HepG2 (cell line): Measurements from ENCODE around the gene NAA25. TPM values are rescaled to one million over a fixed set of nuclear protein-coding genes. Genes with fewer than 3 reads are reported as not detected.

Source experiments
- ATAC-seq: fragments of 200-7000 bp; cut with Tn5 transposase; 3 replicates; pipeline ENCODE4 v1.9.1; 2020; ENCODE audit warnings: mild to moderate bottlenecking, moderate library complexity
- BruUV-seq: library from RNA; stranded (reverse); fragments of 400-500 nt; replicated peaks from 2 replicates; lab custom pipeline; 2021; lab: Mats Ljungman, UMichigan
- CTCF ChIA-PET: fragments of 300-600 bp; formaldehyde crosslinking; extraction: SDS; loops from one replicate; lab custom pipeline; 2021; ENCODE audit warnings: low total read pairs, inconsistent platforms, low intra/inter-chr PET ratio; lab: Yijun Ruan, JAX
- POLR2A ChIA-PET: fragments of 350-600 bp; sonication (Branson Sonifier 250); formaldehyde crosslinking; loops from one replicate; lab custom pipeline; 2020; ENCODE audit warnings: antibody characterized with exemption, inconsistent platforms; lab: Yijun Ruan, JAX
- DNase-seq: peaks from one replicate; pipeline ENCODE4 v3.0.0-alpha.2; 2015; ENCODE audit warnings: low spot score
- FAIRE-seq: peaks from 3 replicates; lab custom pipeline; 2011; peaks lifted over from hg19 to GRCh38; lab: Jason Lieb, UNC
- H2AFZ ChIP-seq: one replicate; pipeline ENCODE4 v1.6.1; 2011; ENCODE audit warnings: low read length, inconsistent platforms
- H3K27ac ChIP-seq: fragments of 300-600 bp; 3 replicates; pipeline ENCODE4 v1.8.0; 2011; ENCODE audit warnings: mixed run types, mild to moderate bottlenecking, mixed read lengths, low read length, inconsistent platforms; ENCODE audit not compliant: insufficient read depth; ENCODE audit errors: extremely low read length
- H3K27me3 ChIP-seq, 2 experiments: fragments of 200-600 bp in 1 of 2; 2 replicates in 1 of 2; 3 replicates in 1 of 2; pipeline versions ENCODE4 v1.6.0 to v1.8.0; 2011; ENCODE audit warnings: low read length in 2 of 2, mild to moderate bottlenecking in 2 of 2, moderate library complexity in 2 of 2, inconsistent platforms in 1 of 2; ENCODE audit not compliant: insufficient read depth in 2 of 2, control insufficient read depth in 1 of 2
- H3K36me3 ChIP-seq, 2 experiments: fragments of 200-600 bp in 1 of 2; replicated peaks in 1 of 2; 2 replicates in 1 of 2; 3 replicates in 1 of 2; pipeline versions ENCODE4 v1.5.1 to v1.8.0; 2011; ENCODE audit warnings: low read length in 2 of 2, inconsistent platforms in 1 of 2; ENCODE audit not compliant: insufficient read depth in 2 of 2, control insufficient read depth in 1 of 2
- H3K4me1 ChIP-seq: 2 replicates; pipeline ENCODE4 v1.5.1; 2012; ENCODE audit warnings: low read length, inconsistent platforms; ENCODE audit not compliant: insufficient read depth
- H3K4me2 ChIP-seq: 2 replicates; pipeline ENCODE4 v1.6.0; 2011; ENCODE audit warnings: low read depth, low read length, inconsistent platforms
- H3K4me3 ChIP-seq, 3 experiments: fragments of 200-600 bp in 1 of 3; sonication (generic), shearing (Covaris generic) in 1 of 3; replicated peaks in 1 of 3; 2 replicates each; pipeline ENCODE4 v1.5.1; 2011 to 2016; ENCODE audit warnings: low read length in 3 of 3, inconsistent platforms in 2 of 3, low read depth in 2 of 3, mild to moderate bottlenecking in 2 of 3, control low read depth in 1 of 3, mixed read lengths in 1 of 3; ENCODE audit not compliant: insufficient read depth in 1 of 3
- H3K79me2 ChIP-seq: one replicate; pipeline ENCODE4 v1.6.1; 2011; ENCODE audit warnings: low read length, inconsistent platforms; ENCODE audit not compliant: insufficient read depth
- H3K9ac ChIP-seq: 2 replicates; pipeline ENCODE4 v1.6.0; 2011; ENCODE audit warnings: mild to moderate bottlenecking, low read depth, low read length, inconsistent platforms; ENCODE audit not compliant: insufficient read depth
- H3K9me3 ChIP-seq: 2 replicates; pipeline ENCODE4 v1.5.1; 2012; ENCODE audit warnings: mild to moderate bottlenecking, low read length
- H4K20me1 ChIP-seq: 2 replicates; pipeline ENCODE4 v1.6.0; 2011; ENCODE audit warnings: inconsistent platforms, mild to moderate bottlenecking, low read length, moderate library complexity; ENCODE audit not compliant: insufficient read depth
- AHR ChIP-seq: IDR thresholded peaks from 2 replicates; pipeline ENCODE4 v1.6.1; 2018; ENCODE audit warnings: missing genetic modification reagents, missing compliant biosample characterization
- ATF1 ChIP-seq: IDR thresholded peaks from 2 replicates; pipeline ENCODE4 v1.6.1; 2016; ENCODE audit warnings: mild to moderate bottlenecking, control low read depth
- CTCF ChIP-seq: sonication (generic); formaldehyde crosslinking; IDR thresholded peaks from 2 replicates; pipeline ENCODE4 v1.5.0; 2020; ENCODE audit warnings: mild to moderate bottlenecking, missing genetic modification reagents, moderate library complexity
- HMGXB4 ChIP-seq, 2 experiments: sonication (generic) in 1 of 2; formaldehyde crosslinking in 1 of 2; IDR thresholded peaks; 2 replicates each; pipeline versions ENCODE4 v1.4.0 to v1.6.1; 2018 to 2020; ENCODE audit warnings: missing genetic modification reagents in 2 of 2, borderline replicate concordance in 1 of 2, low read depth in 1 of 2, mild to moderate bottlenecking in 1 of 2, missing biosample characterization in 1 of 2
- HNRNPLL ChIP-seq: fragments of 200-400 bp; formaldehyde crosslinking; IDR thresholded peaks from 2 replicates; pipeline ENCODE4 v1.6.1; 2017; ENCODE audit warnings: mild to moderate bottlenecking, low read depth, low read length; ENCODE audit not compliant: poor library complexity, severe bottlenecking
- RFX3 ChIP-seq: IDR thresholded peaks from 2 replicates; pipeline ENCODE4 v1.6.1; 2016; ENCODE audit warnings: missing biosample characterization, missing genetic modification reagents
- ZNF784 ChIP-seq: sonication (generic); formaldehyde crosslinking; IDR thresholded peaks from 2 replicates; pipeline ENCODE4 v1.5.1; 2020; ENCODE audit warnings: missing genetic modification reagents, mild to moderate bottlenecking, borderline replicate concordance
- WGBS: methylation state at CpG from one replicate; pipeline ENCODE4 v1.1.6; 2017; ENCODE audit warnings: low lambda C conversion rate; 5-methylcytosine and 5-hydroxymethylcytosine counted together
- in situ Hi-C: cut with HindIII; loops from 2 replicates; pipeline ENCODE4 v1.10.0; 2017; ENCODE audit warnings: low pct_unique_long_range_greater_than_20kb; ENCODE audit not compliant: extremely low pct_ligation_motif_present
- intact Hi-C: fragments of 100-400 bp; cut with micrococcal nuclease; formaldehyde crosslinking; loops from one replicate; pipeline ENCODE4 v1.10.0; 2022; ENCODE audit not compliant: unreplicated experiment
- polyA plus RNA-seq, 8 experiments: library from polyadenylated mRNA; depleted of rRNA in 3 of 8; stranded (reverse) in 7 of 8; unstranded in 1 of 8; fragments of >200 nt; fragmentation: Illumina TruSeq in 4 of 8; extraction: Trizol in 4 of 8; gene quantifications; 2 replicates each; pipeline versions ENCODE4 v1.2.1 to v1.2.3, GENCODE V29; 2011 to 2016; ENCODE audit warnings: low read depth in 4 of 8, missing spikeins in 1 of 8, mixed read lengths in 1 of 8; ENCODE audit not compliant: insufficient read depth in 1 of 8
- total RNA-seq, 5 experiments: library from RNA; depleted of rRNA; stranded (reverse); fragments of >200 nt; fragmentation: Illumina TruSeq; extraction: Trizol; gene quantifications; 2 replicates each; pipeline ENCODE4 v1.2.3, GENCODE V29; 2016; ENCODE audit warnings: low read depth in 1 of 5

The NAA25 gene
- total and polyA plus RNA-seq, 2 of the 13 experiments (the other 11 are each of a cell fraction or from before 2014, with no cell fraction given): 11.4 to 32.0 TPM

GRCh38 chr12:112148031-112148513, 39.5 kb upstream of the NAA25 start:
- TF ChIP-seq HMGXB4 (CRISPR knock-in tag; IDR thresholded peaks at IDR 0.05; ENCODE audit: borderline replicate concordance in 1 of 2, low read depth in 1 of 2) (no peak), ATF1 (CRISPR knock-in tag) (no peak), ZNF784 (CRISPR knock-in tag) (no peak), HNRNPLL (no peak), RFX3 (no peak), AHR (CRISPR knock-in tag) (no peak), CTCF (no peak)
- Histone ChIP-seq H4K20me1 (no peaks in the 10 kb centered on the region), H3K9me3 (no peaks in the 10 kb centered on the region), H3K79me2 (no peaks in the 10 kb centered on the region), H3K36me3 (peaks cover 10 to 53% of the 10 kb centered on the region in 2 experiments; a peak in 4 of 5 replicates), H3K4me2 (no peak overlapping the region), H2AFZ (no peak overlapping the region), H3K4me3 (no peak overlapping the region), H3K4me1 (peaks cover 16% of the 10 kb centered on the region), H3K27me3 (no peaks in the 10 kb centered on the region), H3K9ac (no peak overlapping the region), H3K27ac (no peak overlapping the region)
- DNase-seq (no peak), FAIRE-seq (no peak), ATAC-seq (no peak)
- in situ Hi-C loops (no loop called here), intact Hi-C loops (no loop called here)
- POLR2A ChIA-PET: no interaction called here
- CTCF ChIA-PET: no interaction called here
- 100% methylated on average over 2 of the region's 3 CpGs for WGBS
- no TSS peak for BruUV-seq
